ENCODE data around the gene PIK3CD.

The PIK3CD gene

GRCh38 chr1:9605946-9606455 lies 45.5 kb upstream of the PIK3CD start:
- Histone ChIP-seq H3K9me3 (ENCODE audit: low read length) (no peaks in the 10 kb centered on the region), H3F3A (ENCODE audit: insufficient read depth, low read length) (no peaks in the 10 kb centered on the region), H3K9ac (ENCODE audit: low read length) (no peak overlapping the region), H3K9me2 (ENCODE audit: low read depth, low read length) (no peaks in the 10 kb centered on the region), H3K27me3 (ENCODE audit: insufficient read depth, low read length) (no peaks in the 10 kb centered on the region), H3K4me1 (ENCODE audit: insufficient read depth, low read length, severe bottlenecking) (no peaks in the 10 kb centered on the region), H3K79me2 (ENCODE audit: insufficient read depth, low read length) (no peaks in the 10 kb centered on the region), H3K27ac (ENCODE audit: low read depth, low read length, poor library complexity, severe bottlenecking) (no peak overlapping the region), H3K36me3 (ENCODE audit: insufficient read depth, low read length) (peaks cover 91% of the 10 kb centered on the region), H4K20me1 (ENCODE audit: insufficient read depth, low read length) (no peaks in the 10 kb centered on the region), H2AFZ (ENCODE audit: low read length) (no peak overlapping the region), H3K4me2 (ENCODE audit: low read length) (no peak overlapping the region), H3K4me3 (ENCODE audit: low read depth, low read length, poor library complexity, severe bottlenecking) (no peak overlapping the region)
- TF ChIP-seq EZH2 (IDR thresholded peaks at IDR 0.05; ENCODE audit: borderline replicate concordance, low read length) (no peak), CTCF (IDR thresholded peaks at IDR 0.05; ENCODE audit: low read length) (no peak)

GRCh38 chr1:9606458-9606857 lies 45.1 kb upstream of the PIK3CD start:
- Histone ChIP-seq H3K9me3 (ENCODE audit: low read length) (no peaks in the 10 kb centered on the region), H3K9me2 (ENCODE audit: low read depth, low read length) (no peaks in the 10 kb centered on the region), H3K4me2 (ENCODE audit: low read length) (no peak overlapping the region), H3K4me1 (ENCODE audit: insufficient read depth, low read length, severe bottlenecking) (no peaks in the 10 kb centered on the region), H3K27me3 (ENCODE audit: insufficient read depth, low read length) (no peaks in the 10 kb centered on the region), H3K4me3 (ENCODE audit: low read depth, low read length, poor library complexity, severe bottlenecking) (no peak overlapping the region), H3K27ac (ENCODE audit: low read depth, low read length, poor library complexity, severe bottlenecking) (no peak overlapping the region), H3K79me2 (ENCODE audit: insufficient read depth, low read length) (no peaks in the 10 kb centered on the region), H2AFZ (ENCODE audit: low read length) (no peak overlapping the region), H4K20me1 (ENCODE audit: insufficient read depth, low read length) (no peaks in the 10 kb centered on the region), H3F3A (ENCODE audit: insufficient read depth, low read length) (no peaks in the 10 kb centered on the region), H3K36me3 (ENCODE audit: insufficient read depth, low read length) (peaks cover 90% of the 10 kb centered on the region), H3K9ac (ENCODE audit: low read length) (no peak overlapping the region)
- TF ChIP-seq CTCF (IDR thresholded peaks at IDR 0.05; ENCODE audit: low read length): no peak
- no peak for TF ChIP-seq EZH2 (IDR thresholded peaks at IDR 0.05; ENCODE audit: borderline replicate concordance, low read length)

- Histone ChIP-seq H2AFZ (ENCODE audit: low read length) (no peak overlapping the region), H3K27me3 (ENCODE audit: insufficient read depth, low read length) (no peaks in the 10 kb centered on the region), H3K36me3 (ENCODE audit: insufficient read depth, low read length) (peaks cover 90% of the 10 kb centered on the region), H4K20me1 (ENCODE audit: insufficient read depth, low read length) (no peaks in the 10 kb centered on the region), H3K79me2 (ENCODE audit: insufficient read depth, low read length) (no peaks in the 10 kb centered on the region), H3K4me3 (ENCODE audit: low read depth, low read length, poor library complexity, severe bottlenecking) (no peak overlapping the region), H3K9me3 (ENCODE audit: low read length) (no peaks in the 10 kb centered on the region), H3K9ac (ENCODE audit: low read length) (no peak overlapping the region), H3K27ac (ENCODE audit: low read depth, low read length, poor library complexity, severe bottlenecking) (no peak overlapping the region), H3F3A (ENCODE audit: insufficient read depth, low read length) (no peaks in the 10 kb centered on the region), H3K4me1 (ENCODE audit: insufficient read depth, low read length, severe bottlenecking) (no peaks in the 10 kb centered on the region), H3K4me2 (ENCODE audit: low read length) (no peak overlapping the region), H3K9me2 (ENCODE audit: low read depth, low read length) (no peaks in the 10 kb centered on the region)
- TF ChIP-seq EZH2 (IDR thresholded peaks at IDR 0.05; ENCODE audit: borderline replicate concordance, low read length): no peak
- TF ChIP-seq CTCF (IDR thresholded peaks at IDR 0.05; ENCODE audit: low read length): no peak
Observed at GRCh38 chr1:9606948-9607347, 44.6 kb upstream of the PIK3CD start.

All from OCI-LY1 (cell line).